ENCODE measurements around the gene LPAR6.

Gene LPAR6

GRCh38 chr13:48377857-48378256 lies 35.1 kb downstream of the LPAR6 start:
- no peak for DNase-seq (ENCODE audit: low read depth in 2 of 3, low spot score in 1 of 3)

- no peak for DNase-seq (ENCODE audit: low read depth in 2 of 3, low spot score in 1 of 3)
Measured at GRCh38 chr13:48370815-48371214, 42.1 kb downstream of the LPAR6 start.

- DNase-seq (ENCODE audit: low read depth in 2 of 3, low spot score in 1 of 3): no peak
Measured at GRCh38 chr13:48369988-48370387, 42.9 kb downstream of the LPAR6 start.
